HG02571 (cell line): ENCODE measurements around the gene NXPH4.

Experiments
- ATAC-seq: cut with Tn5 transposase; IDR thresholded peaks from one replicate; pipeline ENCODE4 v1.9.1; 2021; ENCODE audit warnings: mild to moderate bottlenecking, moderate library complexity; ENCODE audit not compliant: unreplicated experiment

NXPH4 gene

GRCh38 chr12:57216014-57216911 is at the start of gene NXPH4:
TSS of gene NXPH4 (plus strand) at chr12:57216794. CDS start at chr12:57216970, 176 bp downstream.
- no peak for ATAC-seq

GRCh38 chr12:57166971-57167371 is 49.6 kb upstream of the NXPH4 start:
- no peak for ATAC-seq

GRCh38 chr12:57168058-57168457 is 48.5 kb upstream of the NXPH4 start:
- no peak for ATAC-seq

- ATAC-seq, result no peak
Measured at GRCh38 chr12:57169046-57169795, 47.4 kb upstream of the NXPH4 start.

- ATAC-seq, result no peak
Measured at GRCh38 chr12:57169969-57170368, 46.6 kb upstream of the NXPH4 start.

GRCh38 chr12:57170408-57170807 is 46.2 kb upstream of the NXPH4 start:
- ATAC-seq, result no peak

GRCh38 chr12:57170927-57171326 is 45.7 kb upstream of the NXPH4 start:
- no peak for ATAC-seq

- ATAC-seq, result no peak
Measured at GRCh38 chr12:57171668-57172067, 44.9 kb upstream of the NXPH4 start.

GRCh38 chr12:57173089-57173488 is 43.5 kb upstream of the NXPH4 start:
- ATAC-seq, result no peak

GRCh38 chr12:57173683-57174082 is 42.9 kb upstream of the NXPH4 start:
- ATAC-seq, result no peak

GRCh38 chr12:57175428-57176138 is 41.0 kb upstream of the NXPH4 start:
- ATAC-seq, result no peak

GRCh38 chr12:57176139-57176477 is 40.5 kb upstream of the NXPH4 start:
- ATAC-seq, result no peak

- ATAC-seq, result no peak
Measured at GRCh38 chr12:57176846-57177245, 39.7 kb upstream of the NXPH4 start.

- no peak for ATAC-seq
Measured at GRCh38 chr12:57177354-57177753, 39.2 kb upstream of the NXPH4 start.

GRCh38 chr12:57178213-57178612 is 38.4 kb upstream of the NXPH4 start:
- no peak for ATAC-seq

GRCh38 chr12:57179331-57180086 is 37.1 kb upstream of the NXPH4 start:
- no peak for ATAC-seq

GRCh38 chr12:57180321-57180989 is 36.1 kb upstream of the NXPH4 start:
- no peak for ATAC-seq

GRCh38 chr12:57181072-57181471 is 35.5 kb upstream of the NXPH4 start:
- ATAC-seq, result no peak

GRCh38 chr12:57181561-57182155 is 34.9 kb upstream of the NXPH4 start:
- no peak for ATAC-seq
